Nephron (organoid): Measurements from ENCODE around the gene DNA2.

Experiments
- H3K27ac Mint-ChIP-seq, 3 experiments: 2 replicates each; pipeline ENCODE4 v1.8.0; 2020; ENCODE audit warnings: mixed read lengths in 3 of 3, mild to moderate bottlenecking in 2 of 3, moderate library complexity in 1 of 3
- H3K27me3 Mint-ChIP-seq: 2 replicates; pipeline ENCODE4 v1.8.0; 2021; ENCODE audit warnings: low read depth, mild to moderate bottlenecking, moderate library complexity, mixed read lengths
- H3K36me3 Mint-ChIP-seq: 2 replicates; pipeline ENCODE4 v1.8.0; 2020; ENCODE audit warnings: low read depth, mixed read lengths
- H3K4me1 Mint-ChIP-seq: 2 replicates; pipeline ENCODE4 v1.8.0; 2020; ENCODE audit warnings: mixed read lengths
- H3K4me3 Mint-ChIP-seq, 3 experiments: 2 replicates each; pipeline ENCODE4 v1.8.0; 2020; ENCODE audit warnings: mild to moderate bottlenecking in 3 of 3, mixed read lengths in 3 of 3, moderate library complexity in 2 of 3
- H3K9me3 Mint-ChIP-seq: 2 replicates; pipeline ENCODE4 v1.8.0; 2020; ENCODE audit warnings: mixed read lengths
- CTCF ChIP-seq, 3 experiments: fragments of 200-600 bp; sonication (generic); IDR thresholded peaks; one replicate each; pipeline ENCODE4 v1.5.0; 2021; ENCODE audit warnings: antibody characterized with exemption in 3 of 3; ENCODE audit not compliant: unreplicated experiment in 3 of 3

Gene DNA2

DNA sequence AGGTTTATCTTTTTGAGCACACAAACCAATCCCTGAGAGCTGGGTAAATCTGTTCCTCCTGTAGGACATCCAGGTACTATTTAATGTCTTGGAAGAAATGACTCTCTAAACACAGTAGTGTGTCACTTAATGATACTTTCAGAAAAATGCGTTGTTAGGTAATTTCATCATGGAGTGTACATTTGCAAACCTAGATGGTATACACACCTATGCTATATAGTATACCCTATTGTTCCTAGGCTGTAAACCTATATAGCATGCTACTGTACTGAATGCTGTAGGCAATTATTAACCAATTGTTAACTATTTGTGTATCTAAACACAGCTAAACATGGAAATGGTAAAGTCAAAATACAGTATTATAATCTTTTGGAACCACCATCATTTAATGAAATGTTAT is 74.8 kb downstream of the DNA2 start:
- peaks cover 51% of the 10 kb centered on the region for H3K36me3 Mint-ChIP-seq
- no peak for TF ChIP-seq CTCF (IDR thresholded peaks at IDR 0.05; ENCODE audit: unreplicated experiment in 3 of 3)
- H3K9me3 Mint-ChIP-seq, result no peaks in the 10 kb centered on the region
- no peaks in the 10 kb centered on the region for H3K4me1 Mint-ChIP-seq
- H3K4me3 Mint-ChIP-seq, result no peak overlapping the region
- no peaks in the 10 kb centered on the region for H3K27me3 Mint-ChIP-seq
- no peak overlapping the region for H3K27ac Mint-ChIP-seq

DNA sequence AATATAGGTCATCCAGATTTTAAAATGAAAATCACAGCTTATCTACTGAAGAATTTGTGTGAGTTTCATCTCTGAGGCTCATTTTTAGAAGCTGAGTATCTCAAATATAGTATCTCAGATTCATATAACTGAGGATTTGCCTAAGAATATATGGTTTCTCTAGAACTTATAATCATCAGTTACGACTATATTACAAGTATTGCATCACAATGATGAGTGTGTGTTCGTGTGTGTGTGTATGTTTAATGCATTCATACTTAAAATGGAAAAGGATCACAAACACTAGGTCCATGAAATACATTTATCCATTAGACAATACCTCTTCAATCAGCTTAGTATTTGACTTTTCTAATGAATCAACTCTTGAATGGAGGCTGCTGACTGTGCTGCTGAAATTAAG is 86.0 kb downstream of the DNA2 start:
- H3K27ac Mint-ChIP-seq, result no peak overlapping the region
- peaks cover 44% of the 10 kb centered on the region for H3K36me3 Mint-ChIP-seq
- no peaks in the 10 kb centered on the region for H3K27me3 Mint-ChIP-seq
- TF ChIP-seq CTCF (IDR thresholded peaks at IDR 0.05; ENCODE audit: unreplicated experiment in 3 of 3), result no peak
- no peaks in the 10 kb centered on the region for H3K9me3 Mint-ChIP-seq
- no peak overlapping the region for H3K4me3 Mint-ChIP-seq
- H3K4me1 Mint-ChIP-seq, result no peaks in the 10 kb centered on the region

- no peak for TF ChIP-seq CTCF (IDR thresholded peaks at IDR 0.05; ENCODE audit: unreplicated experiment in 3 of 3)
- Mint-ChIP-seq H3K36me3 (peaks cover 69% of the 10 kb centered on the region), H3K27ac (no peak overlapping the region), H3K27me3 (peaks cover 4% of the 10 kb centered on the region), H3K4me1 (no peaks in the 10 kb centered on the region), H3K9me3 (peaks cover 20% of the 10 kb centered on the region), H3K4me3 (no peak overlapping the region)
Observed at GRCh38 chr10:68371604-68372003, 100.2 kb downstream of the DNA2 start.

GRCh38 chr10:68367121-68367520 is 104.7 kb downstream of the DNA2 start:
- Mint-ChIP-seq H3K4me1 (no peaks in the 10 kb centered on the region), H3K27me3 (peaks cover 6% of the 10 kb centered on the region), H3K36me3 (peaks cover 49% of the 10 kb centered on the region), H3K27ac (no peak overlapping the region), H3K9me3 (peaks cover 12% of the 10 kb centered on the region), H3K4me3 (no peak overlapping the region)
- TF ChIP-seq CTCF (IDR thresholded peaks at IDR 0.05; ENCODE audit: unreplicated experiment in 3 of 3), result no peak

DNA sequence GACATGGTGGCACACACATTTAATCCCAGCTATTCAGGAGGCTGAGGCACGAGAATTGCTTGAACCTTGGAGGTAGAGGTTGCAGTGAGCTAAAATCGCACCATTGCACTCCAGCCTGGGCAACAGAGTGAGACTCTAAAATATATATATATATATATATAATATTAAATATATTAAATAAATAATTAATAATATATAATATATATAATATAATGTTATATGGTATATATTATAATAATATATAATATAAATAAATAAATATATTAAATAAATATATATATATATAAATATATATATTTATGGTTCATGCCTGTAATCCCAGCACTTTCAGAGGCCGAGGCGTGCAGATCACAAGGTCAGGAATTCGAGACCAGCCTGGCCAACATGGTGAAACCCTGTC is 105.2 kb downstream of the DNA2 start:
- H3K9me3 Mint-ChIP-seq, result peaks cover 8% of the 10 kb centered on the region
- H3K36me3 Mint-ChIP-seq, result peaks cover 49% of the 10 kb centered on the region
- H3K27ac Mint-ChIP-seq, result no peak overlapping the region
- H3K4me3 Mint-ChIP-seq, result no peak overlapping the region
- H3K4me1 Mint-ChIP-seq, result no peaks in the 10 kb centered on the region
- no peak for TF ChIP-seq CTCF (IDR thresholded peaks at IDR 0.05; ENCODE audit: unreplicated experiment in 3 of 3)
- peaks cover 6% of the 10 kb centered on the region for H3K27me3 Mint-ChIP-seq

GRCh38 chr10:68365611-68366010 is 106.2 kb downstream of the DNA2 start:
- Mint-ChIP-seq H3K36me3 (peaks cover 45% of the 10 kb centered on the region), H3K9me3 (peaks cover 3% of the 10 kb centered on the region), H3K4me3 (no peak overlapping the region), H3K27me3 (peaks cover 6% of the 10 kb centered on the region), H3K27ac (no peak overlapping the region), H3K4me1 (no peaks in the 10 kb centered on the region)
- no peak for TF ChIP-seq CTCF (IDR thresholded peaks at IDR 0.05; ENCODE audit: unreplicated experiment in 3 of 3)
